Nasal cavity respiratory epithelium epithelial cell of viscerocranial mucosa (primary cell): ENCODE results near the gene FOXD2. TPM values are rescaled to one million over a fixed set of nuclear protein-coding genes. Genes with fewer than 3 reads are reported as not detected.

ENCODE experiments used
- total RNA-seq: library from RNA; depleted of rRNA; stranded (reverse); fragments of >200 nt; gene quantifications from 2 replicates; pipeline ENCODE4 v1.2.3, GENCODE V29; 2014

Gene FOXD2
- total RNA-seq = under 0.01 and 0.07 TPM in 2 replicates

DNA sequence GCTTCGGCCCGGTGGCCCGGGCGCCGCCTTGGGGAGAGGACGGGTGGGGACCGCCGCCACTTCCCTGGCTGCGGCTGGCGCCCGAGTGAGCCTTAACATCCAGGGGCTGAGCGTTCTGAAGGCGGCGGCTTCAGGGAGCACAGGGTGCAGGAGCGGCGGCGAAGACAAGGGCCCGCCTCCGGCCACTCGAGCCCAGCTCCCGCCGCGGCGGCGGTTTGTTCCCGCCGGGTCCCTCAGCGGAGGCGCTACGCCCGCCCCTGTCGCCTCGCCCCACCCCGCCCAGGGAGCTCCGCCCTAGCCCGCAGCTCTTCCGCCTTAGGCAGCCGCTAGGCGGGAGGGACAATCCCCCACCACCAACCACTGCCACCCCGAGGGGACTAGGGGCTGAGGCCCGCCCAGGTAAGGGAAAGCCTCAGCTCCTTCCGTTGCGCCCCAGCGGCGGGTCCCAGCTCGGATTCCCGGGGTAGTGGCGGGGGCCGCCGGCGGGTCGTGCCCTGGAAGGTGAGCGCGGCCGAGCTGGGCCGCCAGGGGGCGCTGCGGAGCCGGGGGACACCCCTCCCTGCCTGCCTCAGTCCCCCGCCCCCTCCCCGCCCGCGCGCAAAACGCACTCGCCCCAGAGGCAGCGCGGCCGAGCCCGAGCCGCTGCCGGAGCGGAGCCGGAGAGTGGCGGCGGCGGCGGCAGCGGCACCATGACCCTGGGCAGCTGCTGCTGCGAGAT, at the start of gene FOXD2:
FOXD2 (plus strand) TSS at position 598 of the 718 bp plus-strand sequence; CDS start at position 690, 92 bp downstream.

DNA sequence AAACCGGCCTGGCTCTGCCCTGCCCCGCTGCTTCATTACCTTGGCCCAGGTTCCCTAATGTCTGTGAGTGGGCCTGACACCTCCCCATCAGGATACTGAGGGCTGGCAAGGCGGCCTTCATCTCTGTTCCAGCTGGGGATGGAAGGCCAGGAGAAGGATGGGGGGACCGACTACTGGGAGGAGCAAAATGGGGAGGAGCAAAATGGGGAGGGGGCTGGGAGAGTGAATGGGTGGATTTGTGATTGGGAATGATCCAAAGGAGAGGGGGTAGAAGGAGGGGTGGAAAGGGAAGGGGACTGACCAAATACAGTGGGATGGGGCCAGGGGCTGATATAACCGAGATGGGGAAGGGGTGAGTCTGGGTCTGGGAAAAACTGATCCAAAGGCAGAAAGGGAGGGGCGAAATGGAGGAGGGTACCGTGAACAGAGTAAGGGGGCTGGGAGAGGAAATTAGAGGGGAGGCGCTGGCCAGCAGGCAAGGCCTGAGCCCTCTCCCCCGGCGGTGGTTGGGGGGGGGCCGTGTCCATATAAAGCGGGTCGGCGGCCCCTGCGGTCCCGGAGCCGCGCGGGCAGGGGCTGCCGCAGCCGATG, 22.0 kb upstream of the FOXD2 start, which contains the start of gene FOXE3:
FOXE3 (plus strand) TSS at position 558 of the 591 bp plus-strand sequence; CDS start at position 589, 31 bp downstream.

Other genes with a start within 250 kb of the FOXD2 start
- gene PDZK1IP1, start 248.0 kb upstream of the FOXD2 start, total RNA-seq = 0.68 and 12.2 TPM in 2 replicates
- under 0.01 TPM in 1 of 2 replicates, not detected in the other for gene TAL1, start 205.8 kb upstream of the FOXD2 start, total RNA-seq
- gene STIL, start 123.9 kb upstream of the FOXD2 start, total RNA-seq = 1.0 and 1.4 TPM in 2 replicates
- gene CMPK1, start 104.3 kb upstream of the FOXD2 start, total RNA-seq = 99.1 and 131 TPM in 2 replicates
- under 0.01 TPM in 1 of 2 replicates, not detected in the other for gene FOXE3, start 21.8 kb upstream of the FOXD2 start, total RNA-seq